NCI-H446 treated with DMSO at 0.1 percent for 48 hours (cell line): ENCODE results near the gene AGPAT3.
"Not testable (repeated sequence)": the region's sequence is repeated elsewhere in the genome, so short reads cannot be mapped to it uniquely, and the experiment has no call there.

ENCODE experiments used
- DNase-seq: peaks from one replicate; lab custom pipeline; 2025; lab: John Stamatoyannopoulos, UW

Gene AGPAT3

GRCh38 chr21:43834146-43834905, 30.7 kb upstream of the AGPAT3 start:
- DNase-seq, result no peak

- DNase-seq, result no peak
Measured at GRCh38 chr21:43835050-43835449, 30.0 kb upstream of the AGPAT3 start.

GRCh38 chr21:43835861-43836260, 29.2 kb upstream of the AGPAT3 start:
- DNase-seq, result no peak

GRCh38 chr21:43836616-43837015, 28.4 kb upstream of the AGPAT3 start:
- no peak for DNase-seq

GRCh38 chr21:43840259-43840658, 24.8 kb upstream of the AGPAT3 start:
- DNase-seq, result no peak

- no peak for DNase-seq
Measured at GRCh38 chr21:43842742-43843141, 22.3 kb upstream of the AGPAT3 start.

GRCh38 chr21:43844906-43845305, 20.1 kb upstream of the AGPAT3 start:
- not testable (repeated sequence) for DNase-seq

- DNase-seq, result no peak
Measured at GRCh38 chr21:43845386-43845785, 19.6 kb upstream of the AGPAT3 start.

- DNase-seq, result no peak
Measured at GRCh38 chr21:43846430-43846829, 18.6 kb upstream of the AGPAT3 start.

GRCh38 chr21:43847301-43847700, 17.7 kb upstream of the AGPAT3 start:
- no peak for DNase-seq

GRCh38 chr21:43848771-43849170, 16.3 kb upstream of the AGPAT3 start:
- DNase-seq, result no peak

GRCh38 chr21:43849532-43850299, 15.3 kb upstream of the AGPAT3 start:
- DNase-seq, result no peak

- DNase-seq, result no peak
Measured at GRCh38 chr21:43850728-43851295, 14.2 kb upstream of the AGPAT3 start.

GRCh38 chr21:43851593-43851992, 13.4 kb upstream of the AGPAT3 start:
- no peak for DNase-seq

- no peak for DNase-seq
Measured at GRCh38 chr21:43853851-43854772, 10.9 kb upstream of the AGPAT3 start.

- DNase-seq, result no peak
Measured at GRCh38 chr21:43854773-43855633, 10.0 kb upstream of the AGPAT3 start.

- DNase-seq, result no peak
Measured at GRCh38 chr21:43855955-43856354, 9.1 kb upstream of the AGPAT3 start.

GRCh38 chr21:43858806-43859648, 6.0 kb upstream of the AGPAT3 start:
- DNase-seq, result no peak

- no peak for DNase-seq
Measured at GRCh38 chr21:43859747-43860214, 5.2 kb upstream of the AGPAT3 start.

GRCh38 chr21:43861706-43862105, 3.3 kb upstream of the AGPAT3 start:
- no peak for DNase-seq
